NCI-H2081 (cell line): ENCODE data around the gene E2F8.

Experiments used
- DNase-seq, 2 experiments: peaks; one replicate each; lab custom pipeline; 2025; lab: John Stamatoyannopoulos, UW

E2F8 gene

GRCh38 chr11:19252394-19253152, 11.8 kb upstream of the E2F8 start:
- DNase-seq: no peak

DNA sequence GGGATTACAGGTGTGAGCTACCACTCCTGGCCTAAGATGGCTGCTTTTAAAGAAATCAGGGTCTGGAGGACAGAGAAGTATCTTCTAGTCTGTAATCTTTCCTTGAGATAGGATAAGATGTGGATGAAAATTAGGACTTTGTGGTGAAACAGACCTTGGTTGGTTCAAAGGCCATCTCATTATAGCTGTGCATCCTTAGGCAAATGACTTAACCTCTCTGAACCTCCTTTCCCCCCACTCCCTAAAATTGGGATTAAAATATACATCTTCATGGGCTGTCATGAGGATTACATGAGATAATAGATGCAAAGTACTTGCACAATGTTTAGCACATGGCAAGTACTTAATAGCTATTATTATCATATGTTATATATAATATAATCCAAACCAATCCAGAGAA, 10.8 kb upstream of the E2F8 start:
- no peak for DNase-seq

DNA sequence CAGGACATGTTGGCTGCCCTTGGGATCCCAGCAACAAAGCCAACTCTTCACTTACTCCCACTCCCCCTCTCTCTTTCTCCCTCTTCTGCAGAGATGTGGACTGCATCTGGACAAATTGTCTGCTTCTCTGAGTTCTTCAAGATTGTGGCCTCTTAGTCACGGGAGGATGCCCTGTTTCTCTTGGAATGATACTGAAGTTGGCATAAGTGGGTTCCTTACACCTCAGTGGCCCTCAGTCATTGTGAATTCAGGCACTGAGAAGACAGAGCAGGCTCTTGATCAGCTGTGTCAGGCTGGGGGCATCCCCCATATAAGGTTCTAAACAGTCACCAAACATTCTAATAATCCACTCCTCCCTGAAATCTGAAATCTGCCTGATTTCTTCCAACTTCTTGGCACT, 6.1 kb upstream of the E2F8 start:
- DNase-seq: no peak

DNA sequence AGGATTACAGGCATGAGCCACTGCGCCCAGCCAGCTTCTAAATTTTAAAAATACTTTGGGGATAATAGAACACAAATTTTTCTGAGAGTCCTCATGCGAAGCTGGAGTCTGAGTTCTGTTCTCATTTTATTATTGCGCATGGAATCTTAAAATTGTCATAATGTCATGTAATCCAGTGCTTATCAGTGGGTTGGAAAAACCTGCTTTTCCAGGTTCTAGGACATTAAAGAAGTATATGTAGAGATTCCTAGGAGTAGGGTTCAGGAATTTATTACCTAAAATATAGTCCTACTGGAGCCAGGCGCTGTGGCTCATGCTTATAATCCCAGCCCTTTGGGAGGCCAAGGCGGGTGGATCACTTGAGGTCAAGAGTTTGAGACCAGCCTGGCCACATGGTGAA, 4.6 kb upstream of the E2F8 start:
- DNase-seq: no peak

GRCh38 chr11:19244621-19245020, 3.9 kb upstream of the E2F8 start:
- DNase-seq: no peak

DNA sequence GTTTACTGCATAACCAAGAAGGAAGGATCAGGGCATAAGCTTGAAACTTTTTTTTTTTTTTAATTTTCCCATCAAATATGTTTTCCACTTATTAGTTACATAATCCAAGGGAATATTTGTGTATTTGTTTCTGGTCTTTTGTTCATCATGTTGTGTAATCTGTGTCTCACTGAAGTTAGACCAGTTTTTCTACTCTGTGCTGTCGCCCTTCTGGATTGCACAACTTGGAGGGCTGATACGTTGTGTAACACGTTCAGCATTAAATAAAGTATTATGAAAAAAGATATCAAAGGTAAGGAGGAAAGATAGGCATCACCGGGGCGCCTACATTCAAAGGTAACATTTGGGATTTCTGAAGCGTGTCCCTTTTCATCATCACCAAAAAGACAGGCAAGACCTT, 3.3 kb upstream of the E2F8 start:
- DNase-seq: no peak

GRCh38 chr11:19243613-19244012, 2.9 kb upstream of the E2F8 start:
- DNase-seq: no peak

- DNase-seq: no peak
Observed at GRCh38 chr11:19243143-19243542, 2.4 kb upstream of the E2F8 start.

- no peak for DNase-seq
Observed at GRCh38 chr11:19242179-19242932, 1.6 kb upstream of the E2F8 start.

DNA sequence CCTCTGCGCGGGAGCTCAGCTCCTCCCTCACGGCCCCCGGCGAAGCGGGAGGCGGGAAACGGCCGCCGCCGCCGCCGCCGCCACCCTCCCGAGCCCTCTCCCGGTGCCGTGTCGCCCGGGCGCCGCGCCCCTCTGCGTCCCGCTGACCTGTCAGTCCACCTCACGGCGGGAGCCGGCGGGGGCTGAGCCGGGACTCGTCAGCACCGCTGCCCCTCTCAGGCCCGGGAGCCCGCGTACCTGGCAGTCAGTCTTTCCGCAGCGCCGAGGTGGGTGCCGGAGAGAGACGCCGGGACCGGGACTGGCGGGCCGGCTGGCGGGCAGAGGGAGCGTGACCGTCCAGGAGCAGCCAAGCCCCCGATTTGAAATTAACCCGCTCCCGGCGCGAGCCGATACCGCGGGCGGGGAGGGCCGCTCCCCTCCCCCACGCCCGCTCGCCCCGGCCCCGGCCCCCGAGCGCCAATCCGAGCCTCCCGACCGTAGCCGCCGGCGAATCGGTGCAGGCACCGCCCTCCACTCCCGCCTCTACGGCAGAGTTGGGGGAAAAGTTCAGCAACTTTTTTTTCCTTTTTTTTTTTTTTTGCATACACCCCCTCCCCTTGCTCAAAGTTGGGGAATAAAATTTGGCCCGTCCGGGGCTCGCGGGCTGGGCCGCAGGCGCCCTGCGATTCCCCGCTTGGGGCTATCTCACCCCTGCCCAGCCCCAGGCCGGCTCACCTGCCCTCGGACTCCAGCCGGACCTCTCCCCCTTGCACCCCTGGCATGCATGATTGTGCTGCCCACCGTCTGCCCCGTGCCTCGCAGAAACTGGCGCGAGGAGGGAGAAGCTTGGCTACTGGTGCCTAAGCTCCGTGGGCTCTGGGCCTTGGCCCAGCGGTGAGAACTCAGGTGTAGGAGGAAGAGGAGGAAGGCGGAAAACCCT, 774 bp upstream of the E2F8 start:
- DNase-seq: no peak

DNA sequence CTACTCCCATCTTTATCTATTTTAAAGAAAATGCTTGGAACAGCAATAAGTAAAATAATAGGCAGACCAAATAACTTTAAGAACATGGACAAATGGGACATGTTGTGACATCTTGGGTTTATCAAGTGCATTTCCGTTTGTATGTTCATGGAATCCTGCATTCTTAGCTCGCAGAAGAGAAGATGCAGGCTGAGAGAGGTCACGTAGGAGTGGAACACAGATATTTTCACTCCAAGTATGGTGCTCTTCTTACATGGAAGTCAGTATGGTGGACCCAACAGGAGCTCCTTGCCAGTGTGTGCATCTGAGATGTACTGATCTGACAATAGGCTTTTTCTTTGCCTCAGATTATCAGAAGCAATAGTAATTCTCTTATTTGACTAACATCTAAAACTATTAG, 1.7 kb downstream of the E2F8 start:
- no peak for DNase-seq

DNA sequence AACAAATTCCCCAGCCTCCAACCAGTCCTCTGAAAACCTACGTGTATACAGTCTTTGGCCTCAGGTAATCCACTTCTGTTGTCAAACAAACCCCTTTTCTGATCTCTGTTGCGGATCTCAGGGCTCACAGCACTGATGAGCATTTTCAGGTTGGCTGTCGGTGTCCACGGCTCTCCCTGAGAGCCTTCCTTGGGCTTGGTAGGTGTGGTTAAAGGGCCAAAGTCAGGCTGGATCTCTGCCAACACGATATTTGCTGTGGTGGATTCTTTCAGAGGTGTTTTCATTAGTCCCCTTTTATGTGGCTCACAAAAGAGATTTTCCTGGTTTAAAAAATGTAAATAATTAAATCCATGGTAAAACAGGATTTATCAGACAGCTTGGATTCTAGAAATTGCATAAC, 2.9 kb downstream of the E2F8 start:
- DNase-seq: no peak

GRCh38 chr11:19237381-19237780, 3.4 kb downstream of the E2F8 start:
- no peak for DNase-seq

GRCh38 chr11:19234231-19234817, 6.4 kb downstream of the E2F8 start:
- no peak for DNase-seq

DNA sequence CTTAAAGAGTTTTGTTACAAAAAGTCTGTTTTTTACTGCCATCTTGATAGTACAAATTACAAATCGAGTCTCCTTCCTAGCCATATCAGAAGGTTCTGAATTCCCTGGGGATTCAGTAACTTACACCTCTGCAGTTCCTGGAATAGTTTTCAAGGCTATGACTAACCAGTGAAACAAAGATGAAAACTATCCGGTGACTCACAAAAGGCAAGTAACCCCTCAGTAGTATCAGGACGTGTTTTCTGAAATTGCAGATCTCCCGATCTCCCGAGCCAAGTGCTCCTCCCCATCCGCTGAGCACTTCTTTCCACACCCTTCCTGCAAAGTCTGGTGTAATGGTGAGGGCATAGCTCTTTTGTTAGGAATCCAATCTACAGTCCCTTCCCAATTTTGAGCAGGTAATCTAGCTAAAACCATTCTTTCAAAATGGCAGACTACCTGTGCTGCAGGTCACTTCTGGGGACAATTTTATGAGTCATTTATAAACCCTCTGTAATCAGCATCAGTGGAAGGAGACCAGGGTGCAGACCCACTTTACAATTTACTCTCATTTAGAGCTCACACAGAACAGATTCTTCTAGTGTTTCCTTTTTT, 7.7 kb downstream of the E2F8 start:
- no peak for DNase-seq

- DNase-seq: no peak
Observed at GRCh38 chr11:19229671-19230070, 11.1 kb downstream of the E2F8 start.

DNA sequence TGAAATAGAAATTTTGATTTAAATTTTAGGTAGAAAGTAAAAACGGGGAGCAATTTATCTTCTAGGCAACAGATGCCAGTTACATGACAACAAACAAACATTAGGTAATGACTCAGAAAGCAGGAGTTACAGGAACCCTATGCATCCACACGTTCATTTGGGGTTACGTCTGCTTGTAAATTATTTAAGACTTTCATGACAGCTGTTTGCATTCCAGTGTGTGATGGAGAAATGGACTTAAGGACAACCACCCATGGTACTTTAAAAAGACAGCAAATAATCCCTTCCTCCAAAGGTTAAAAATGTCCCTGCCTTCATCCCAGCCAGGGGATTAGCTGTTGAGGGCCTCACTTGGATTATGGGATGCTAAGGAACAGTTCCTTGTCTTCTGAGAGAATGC, 11.8 kb downstream of the E2F8 start:
- no peak for DNase-seq

DNA sequence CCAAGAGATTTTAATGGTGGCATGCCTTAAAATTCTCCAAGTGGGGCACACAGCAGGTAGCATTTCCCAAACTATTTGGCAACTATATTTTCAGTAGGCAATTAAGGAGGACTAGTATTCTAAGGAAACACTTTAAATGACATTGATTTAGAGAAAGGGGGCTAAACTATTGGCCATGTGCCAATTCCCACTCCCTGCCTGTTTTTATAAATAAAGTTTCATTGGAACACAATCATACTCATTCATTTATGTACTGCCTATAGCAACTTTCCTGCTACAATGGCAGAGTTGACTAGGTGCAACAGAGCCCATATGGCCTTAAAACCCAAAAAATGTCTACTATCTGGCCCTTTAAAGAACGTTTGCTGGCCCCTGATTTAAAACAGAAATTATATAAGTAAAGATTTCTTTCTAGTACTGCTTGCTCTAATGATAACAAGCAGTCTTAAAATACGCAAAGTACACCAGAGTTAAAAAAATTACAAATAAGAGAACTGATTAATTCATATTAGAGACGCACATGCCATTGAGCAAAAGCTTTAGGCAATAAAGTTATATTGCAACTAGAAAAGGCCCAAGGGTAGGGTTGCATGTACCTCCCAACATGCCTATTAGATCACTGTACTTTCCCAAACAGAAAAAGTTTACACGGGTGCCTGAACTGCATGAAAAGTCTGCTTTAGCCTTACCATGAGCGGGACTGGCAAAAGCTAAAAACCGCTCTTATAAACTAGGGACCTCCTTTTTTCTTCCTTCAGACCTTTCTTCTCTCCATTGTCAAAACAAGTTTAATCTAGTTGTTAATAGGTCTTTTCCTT, 14.2 kb downstream of the E2F8 start:
- DNase-seq: no peak

GRCh38 chr11:19225581-19225980, 15.2 kb downstream of the E2F8 start:
- DNase-seq: no peak

- no peak for DNase-seq
Observed at GRCh38 chr11:19225123-19225522, 15.6 kb downstream of the E2F8 start.
